Esophagus squamous epithelium (tissue), 4 donors: ENCODE data around the gene ARRB1.

Experiments used
- POLR2A ChIP-seq, 4 donors: fragments of 450-650 bp; IDR thresholded peaks; one replicate each; pipeline ENCODE4 v1.6.1; 2017; ENCODE audit warnings: antibody characterized with exemption in 4 of 4, mild to moderate bottlenecking in 4 of 4, moderate library complexity in 3 of 4
- TF ChIP-seq, protein P1 (sequence below), 6 experiments: fragments of 450-650 bp in 4 of 6; fragments of 200-600 bp in 2 of 6; sonication (generic) in 2 of 6; IDR thresholded peaks; one replicate each; pipeline ENCODE4 v1.5.1; 2016 to 2019; ENCODE audit warnings: antibody characterized with exemption in 6 of 6, mild to moderate bottlenecking in 4 of 6, moderate library complexity in 4 of 6

DNA sequence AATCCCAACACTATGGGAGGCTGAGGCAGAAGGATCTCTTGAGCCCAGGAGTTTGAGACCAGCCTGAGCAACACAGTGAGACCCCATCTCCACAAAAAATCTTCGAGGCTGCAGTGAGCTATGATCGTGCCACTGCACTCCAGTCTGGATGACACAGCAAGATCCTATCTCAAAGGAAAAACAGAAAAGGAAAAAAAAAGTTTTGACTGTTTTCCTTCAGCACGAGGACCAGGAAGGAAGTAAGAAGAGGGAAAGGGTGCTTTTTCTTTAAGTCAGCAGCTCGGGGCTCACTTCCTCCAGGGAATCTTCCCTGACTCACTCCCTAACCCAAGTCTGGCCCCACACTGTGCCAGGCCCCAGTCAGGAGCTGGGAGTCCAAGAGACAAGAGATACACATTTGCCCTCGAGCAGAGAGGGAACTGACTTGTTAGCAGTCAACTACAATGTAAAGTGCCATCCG is 14.2 kb downstream of the ARRB1 start:
- no peak for TF ChIP-seq POLR2A (IDR thresholded peaks at IDR 0.05)
- TF ChIP-seq, protein P1, sequence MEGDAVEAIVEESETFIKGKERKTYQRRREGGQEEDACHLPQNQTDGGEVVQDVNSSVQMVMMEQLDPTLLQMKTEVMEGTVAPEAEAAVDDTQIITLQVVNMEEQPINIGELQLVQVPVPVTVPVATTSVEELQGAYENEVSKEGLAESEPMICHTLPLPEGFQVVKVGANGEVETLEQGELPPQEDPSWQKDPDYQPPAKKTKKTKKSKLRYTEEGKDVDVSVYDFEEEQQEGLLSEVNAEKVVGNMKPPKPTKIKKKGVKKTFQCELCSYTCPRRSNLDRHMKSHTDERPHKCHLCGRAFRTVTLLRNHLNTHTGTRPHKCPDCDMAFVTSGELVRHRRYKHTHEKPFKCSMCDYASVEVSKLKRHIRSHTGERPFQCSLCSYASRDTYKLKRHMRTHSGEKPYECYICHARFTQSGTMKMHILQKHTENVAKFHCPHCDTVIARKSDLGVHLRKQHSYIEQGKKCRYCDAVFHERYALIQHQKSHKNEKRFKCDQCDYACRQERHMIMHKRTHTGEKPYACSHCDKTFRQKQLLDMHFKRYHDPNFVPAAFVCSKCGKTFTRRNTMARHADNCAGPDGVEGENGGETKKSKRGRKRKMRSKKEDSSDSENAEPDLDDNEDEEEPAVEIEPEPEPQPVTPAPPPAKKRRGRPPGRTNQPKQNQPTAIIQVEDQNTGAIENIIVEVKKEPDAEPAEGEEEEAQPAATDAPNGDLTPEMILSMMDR (IDR thresholded peaks at IDR 0.05), result no peak
